Daoy (cell line): ENCODE measurements around the gene RHBG. TPM values are rescaled to one million over a fixed set of nuclear protein-coding genes. Genes with fewer than 3 reads are reported as not detected.

Source experiments
- DNase-seq: peaks from one replicate; pipeline ENCODE4 v3.0.0-alpha.2; 2015; ENCODE audit warnings: low read depth
- total RNA-seq: library from RNA; depleted of rRNA; stranded (reverse); fragments of >200 nt; shearing (Covaris generic); gene quantifications from 2 replicates; pipeline ENCODE4 v1.2.3, GENCODE V29; 2014; rRNA removed

The RHBG gene
- total RNA-seq, 1 experiment from 2014 or later = 0.06 TPM

DNA sequence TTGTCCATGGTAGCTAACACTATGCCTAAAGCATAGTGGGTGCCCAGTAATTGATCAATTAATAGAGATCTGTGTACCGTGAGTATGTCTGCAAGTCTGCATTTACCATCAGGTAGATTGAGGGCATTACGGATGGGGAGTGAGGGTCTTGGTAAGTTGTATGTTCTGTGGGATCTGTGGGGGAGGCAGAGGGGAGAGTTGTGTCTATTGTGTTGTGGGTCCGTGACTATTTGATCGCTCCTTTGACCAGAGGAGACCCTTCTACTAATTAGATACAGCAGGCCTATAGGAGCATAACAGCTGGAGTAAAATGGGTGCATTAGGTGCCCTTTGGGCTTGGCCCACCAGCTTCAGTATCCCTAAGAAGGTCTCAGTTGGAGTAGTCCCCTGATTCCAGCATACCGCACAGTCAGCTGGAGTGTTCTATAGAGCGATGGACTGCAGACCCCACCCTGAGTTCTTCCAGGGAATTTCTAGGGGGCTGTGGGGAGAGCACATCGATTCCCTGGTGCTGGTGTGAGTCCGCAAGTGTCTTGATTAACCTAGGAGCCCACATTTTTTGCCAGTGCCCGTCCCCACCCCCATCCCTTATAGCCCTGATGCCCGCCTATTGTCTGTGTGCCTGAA lies 55.9 kb downstream of the RHBG start:
- DNase-seq = no peak

DNA sequence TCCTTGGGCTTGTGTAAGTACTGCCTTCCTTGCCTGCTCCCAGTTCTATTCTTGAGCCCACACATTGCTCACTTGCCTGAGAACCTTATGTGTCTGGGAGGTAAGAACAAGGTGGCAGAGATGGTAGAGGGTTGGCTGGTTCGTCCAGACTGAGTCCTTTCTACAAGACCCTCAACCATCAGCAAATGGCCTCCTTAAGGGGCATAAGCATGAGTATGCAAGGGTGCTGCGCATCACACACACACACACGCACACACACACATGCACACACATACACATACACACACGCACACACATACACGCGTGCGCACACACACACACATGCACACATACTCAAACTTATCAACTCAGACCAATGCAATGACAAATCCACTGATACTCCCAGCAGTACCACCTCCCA lies 56.9 kb downstream of the RHBG start:
- no peak for DNase-seq

DNA sequence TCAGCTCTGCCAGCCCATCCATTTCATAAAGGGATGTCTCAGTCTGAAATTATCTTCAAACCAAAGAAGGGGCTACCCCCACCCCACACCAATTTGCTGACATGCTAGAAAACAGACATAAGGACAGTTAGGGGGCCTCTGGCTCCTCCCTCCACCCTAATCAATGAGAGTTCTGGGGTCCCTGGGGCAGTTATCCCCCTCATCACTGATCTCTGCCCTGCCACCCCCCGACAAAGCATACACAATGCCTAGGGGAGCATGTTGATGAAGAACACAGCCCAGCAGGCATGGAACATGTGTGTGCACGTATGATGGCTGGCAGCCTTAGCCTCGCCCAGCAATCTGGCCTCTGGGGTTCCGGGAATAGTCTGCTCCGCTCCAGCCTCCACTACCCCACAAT lies 58.9 kb downstream of the RHBG start:
- no peak for DNase-seq

DNA sequence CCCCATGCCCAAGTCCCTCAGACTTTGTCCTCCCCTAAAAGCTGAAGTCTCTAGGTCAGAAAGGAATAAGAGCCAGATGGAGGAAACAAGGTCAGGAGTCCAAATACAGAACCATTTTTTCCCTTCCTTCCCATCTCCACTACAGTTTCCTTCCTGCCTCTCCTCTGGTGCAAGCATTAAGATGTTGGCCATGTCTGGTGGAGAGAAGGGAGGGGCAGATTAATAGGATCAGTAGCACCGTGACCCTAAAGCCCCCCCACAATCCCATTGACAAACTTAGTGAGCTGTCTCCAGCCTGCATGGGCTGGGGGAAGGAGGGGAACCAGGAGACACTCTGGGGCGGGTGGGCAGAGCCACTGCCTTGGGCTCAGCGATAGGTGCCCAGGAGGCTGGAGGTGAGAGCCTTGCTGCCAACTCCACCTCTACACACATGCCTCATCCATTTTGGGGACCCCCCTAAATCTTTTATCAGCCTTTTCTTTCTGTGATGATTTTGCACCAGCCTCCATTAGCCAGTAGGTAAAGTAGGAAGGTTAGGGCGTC lies 59.8 kb downstream of the RHBG start:
- DNase-seq = no peak

DNA sequence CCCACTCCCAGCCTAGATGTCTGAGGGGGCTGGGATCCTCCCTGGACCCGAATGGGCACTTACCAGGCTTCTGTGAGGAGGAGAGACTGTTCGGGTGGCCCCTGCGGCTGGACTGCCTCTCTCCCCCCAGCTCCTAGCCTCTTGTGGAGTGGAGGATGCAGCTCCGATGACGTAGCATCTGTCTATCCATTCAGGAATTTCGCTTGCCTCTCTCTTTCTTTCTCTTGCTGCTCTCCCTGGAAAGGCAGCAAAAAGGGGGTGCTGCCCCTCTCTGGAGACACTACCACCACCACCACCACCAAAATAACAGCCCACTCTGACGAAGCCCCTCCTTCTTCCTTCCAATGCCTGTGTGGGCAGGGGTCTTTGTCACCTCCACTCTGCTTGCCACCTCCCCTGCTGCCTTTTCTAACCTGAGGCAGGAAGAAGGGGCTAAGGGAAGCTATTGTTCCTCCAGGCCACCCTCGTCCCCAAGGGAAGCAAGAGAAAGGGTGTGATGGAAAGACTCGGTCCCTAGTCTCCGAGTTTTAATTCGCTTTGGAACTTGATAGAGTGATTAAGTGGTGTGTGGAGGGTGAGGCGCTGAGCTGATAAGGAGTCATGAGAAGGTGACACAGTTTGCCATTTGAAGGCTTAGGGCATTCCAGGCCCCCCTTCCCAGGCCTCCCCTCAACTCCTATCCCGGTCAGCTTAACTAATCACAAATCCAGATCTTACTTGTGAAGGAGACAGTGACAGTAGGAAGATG lies 60.5 kb downstream of the RHBG start:
- DNase-seq = no peak

DNA sequence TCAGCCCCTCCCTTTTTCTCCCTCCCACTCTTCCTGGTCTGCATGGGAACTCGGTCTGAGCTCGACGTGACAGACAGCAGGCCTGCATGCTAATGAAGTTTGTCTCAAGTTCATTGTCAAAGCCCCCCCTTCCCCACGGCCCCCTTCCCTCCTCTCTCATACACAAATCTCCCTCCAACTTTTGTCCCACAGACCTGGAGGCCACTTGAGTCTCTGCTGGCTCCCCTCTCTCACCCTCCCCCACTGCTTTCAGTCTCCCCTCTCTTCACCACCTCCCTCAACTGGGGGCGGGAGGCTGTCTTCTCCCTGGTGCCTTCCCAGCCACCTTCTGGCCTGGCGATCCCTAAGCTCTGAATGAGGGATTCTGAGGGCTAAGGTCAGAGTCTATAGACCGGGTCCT lies 61.3 kb downstream of the RHBG start:
- no peak for DNase-seq

DNA sequence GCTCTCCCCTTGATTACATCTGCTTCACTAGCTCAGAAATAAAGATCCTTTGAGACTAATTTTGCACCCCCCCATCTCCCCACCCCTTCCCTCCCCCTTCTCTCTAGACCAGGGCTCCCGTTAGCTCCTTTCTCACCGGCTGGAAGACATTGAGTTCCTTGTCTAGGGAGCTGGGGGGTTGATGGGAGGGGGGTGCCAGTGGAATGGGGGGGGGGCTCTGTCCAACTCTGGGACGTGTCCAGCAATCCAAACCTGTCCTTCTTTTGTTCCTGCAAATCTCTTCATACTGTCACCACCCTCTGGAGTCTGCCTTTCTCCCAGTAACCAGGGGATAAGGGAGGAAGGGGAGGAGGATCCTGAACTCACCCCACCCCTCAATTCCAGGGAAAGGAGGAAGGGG lies 61.9 kb downstream of the RHBG start:
- no peak for DNase-seq

DNA sequence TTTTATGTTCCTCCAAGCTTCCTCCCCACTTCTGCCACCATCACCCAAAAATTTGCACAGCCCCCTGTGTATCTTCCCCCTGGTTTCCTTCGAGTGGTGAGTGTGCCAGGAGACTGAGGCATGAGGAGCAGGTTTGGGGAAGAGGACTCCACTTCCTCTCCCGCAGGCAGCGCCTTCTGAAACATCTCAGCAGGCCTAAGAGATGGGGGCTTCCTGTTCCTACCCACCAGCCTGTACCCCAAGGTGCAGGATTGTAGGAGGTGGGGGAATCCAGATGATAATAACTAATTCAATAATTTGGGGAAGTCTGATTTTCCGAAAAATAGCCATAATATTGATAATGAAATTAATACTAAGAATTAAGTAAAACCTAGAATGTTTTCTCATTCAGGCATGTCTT lies 62.4 kb downstream of the RHBG start:
- DNase-seq = no peak

DNA sequence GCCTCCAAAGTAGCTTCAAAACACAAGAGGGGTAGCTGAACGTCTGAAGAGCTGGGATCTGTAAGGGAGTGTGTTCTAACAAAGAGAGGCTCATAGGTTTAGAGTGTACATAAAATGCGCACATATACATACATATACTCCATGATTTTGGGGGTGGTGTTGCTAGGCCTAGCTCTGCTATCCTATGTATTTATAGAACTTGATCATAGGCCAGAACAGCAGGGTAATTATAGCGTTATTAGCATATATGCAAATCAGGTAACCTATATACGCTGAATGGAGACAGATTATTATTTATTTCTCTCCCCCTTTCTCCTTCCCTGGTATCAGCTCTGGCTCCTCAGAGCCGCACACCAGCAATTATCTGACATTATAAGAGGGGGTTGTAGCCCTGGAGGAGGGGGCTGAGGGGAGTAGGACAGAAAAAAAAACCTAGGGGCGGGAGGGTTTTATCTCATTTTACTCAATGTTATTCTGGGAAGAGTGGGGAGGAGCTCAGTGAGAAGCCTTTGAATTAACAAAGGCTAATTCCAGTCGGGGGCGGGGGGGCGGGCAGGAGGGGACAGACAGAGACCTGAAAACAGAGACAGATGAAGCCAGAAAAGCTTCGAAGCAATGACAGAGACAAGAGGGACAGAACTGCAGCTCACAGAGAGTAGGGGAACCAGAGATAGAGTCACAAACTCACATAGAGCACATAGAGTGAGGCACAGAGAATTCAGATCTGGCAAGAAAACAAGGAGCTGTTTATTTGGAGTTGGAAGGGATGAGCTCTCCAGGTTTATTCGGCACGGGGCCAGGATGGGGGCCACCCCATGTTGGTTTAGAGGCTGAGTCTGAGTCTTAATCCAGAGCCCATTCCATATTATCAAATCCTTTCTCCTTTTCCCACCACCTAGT lies 63.0 kb downstream of the RHBG start:
- DNase-seq = no peak

DNA sequence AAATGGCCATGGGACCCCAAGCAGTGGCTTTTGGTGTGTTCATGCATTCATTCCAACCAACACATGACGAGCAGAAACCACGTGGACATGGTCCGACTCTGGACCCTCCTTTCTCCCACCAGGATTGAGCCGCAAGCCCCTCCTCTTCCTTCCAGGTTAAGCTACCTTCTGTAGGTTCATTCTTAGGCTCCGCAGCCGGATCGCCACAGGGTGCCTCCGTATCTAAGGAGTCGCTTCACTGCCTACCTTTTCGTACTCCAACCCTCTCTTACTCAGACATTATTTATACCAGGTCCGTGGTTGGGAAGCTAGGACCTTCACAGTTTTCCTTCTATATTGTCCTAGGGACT lies 63.6 kb downstream of the RHBG start:
- DNase-seq = no peak

DNA sequence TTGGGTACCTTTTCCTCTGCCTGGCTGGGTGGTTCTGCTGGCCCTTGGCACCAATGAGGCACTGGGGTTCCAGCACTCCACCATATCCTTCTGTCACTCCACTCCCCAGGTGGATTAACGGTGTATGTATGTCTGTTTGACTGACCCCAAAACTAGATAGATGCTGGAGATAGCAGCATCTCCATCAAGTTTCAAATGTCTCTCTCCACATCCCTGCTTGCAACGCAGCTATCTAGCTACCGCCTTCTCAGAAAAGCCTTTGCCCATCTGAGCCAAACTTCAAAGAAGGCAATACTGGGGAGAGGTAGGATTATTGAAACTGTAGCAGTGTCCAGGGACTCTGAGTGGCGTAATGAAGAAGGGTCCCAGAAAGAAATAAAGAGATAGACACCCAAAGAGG lies 64.0 kb downstream of the RHBG start:
- DNase-seq = no peak

DNA sequence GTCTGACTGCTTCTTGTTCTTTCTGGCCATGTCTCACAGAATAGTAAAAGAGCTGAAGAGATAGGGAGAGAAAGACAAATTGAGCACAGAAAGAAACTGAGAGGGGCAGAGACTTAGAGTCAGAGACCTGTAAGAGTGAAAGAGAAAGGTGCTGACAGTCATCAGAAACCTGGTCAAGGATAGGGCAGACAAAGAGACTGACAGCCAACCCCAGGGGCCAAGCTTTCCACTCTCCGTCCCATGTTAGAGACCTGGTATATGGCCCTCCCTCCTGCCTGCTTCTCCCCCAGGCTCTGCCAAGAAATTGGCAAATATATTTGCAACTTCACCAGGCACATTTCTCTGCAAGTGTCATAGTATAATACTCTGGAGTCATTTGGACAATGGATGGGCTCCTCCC lies 64.6 kb downstream of the RHBG start:
- DNase-seq = no peak

Other genes starting within 250 kb of the RHBG start
- gene SEMA4A, start 215.6 kb upstream of the RHBG start, total RNA-seq = 0.29 and 0.68 TPM in 2 replicates
- 14.0 and 15.1 TPM in 2 replicates for gene SLC25A44, start 175.1 kb upstream of the RHBG start, total RNA-seq
- gene PMF1, start 156.2 kb upstream of the RHBG start, total RNA-seq = 84.6 and 91.3 TPM in 2 replicates
- 0.17 TPM in 1 of 2 replicates, not detected in the other for gene BGLAP, start 127.0 kb upstream of the RHBG start, total RNA-seq
- gene PAQR6, start 121.2 kb upstream of the RHBG start, total RNA-seq = 0.11 TPM in 1 of 2 replicates, not detected in the other
- 59.9 and 61.0 TPM in 2 replicates for gene SMG5, start 86.4 kb upstream of the RHBG start, total RNA-seq
- gene TMEM79, start 84.9 kb upstream of the RHBG start, total RNA-seq = 3.4 and 3.5 TPM in 2 replicates
- 26.3 and 27.7 TPM in 2 replicates for gene GLMP, start 73.5 kb upstream of the RHBG start, total RNA-seq
- gene VHLL, start 69.9 kb upstream of the RHBG start, total RNA-seq = not detected in 2 replicates
- gene CCT3, start 30.9 kb upstream of the RHBG start, total RNA-seq = 649 and 676 TPM in 2 replicates
- gene TSACC, start 30.7 kb upstream of the RHBG start, total RNA-seq = 2.4 TPM in 1 of 2 replicates, not detected in the other
- gene MEF2D, start 131.6 kb downstream of the RHBG start, total RNA-seq = 2.5 and 6.1 TPM in 2 replicates
- gene IQGAP3, start 203.4 kb downstream of the RHBG start, total RNA-seq = 43.6 and 45.7 TPM in 2 replicates
- gene TTC24, start 210.5 kb downstream of the RHBG start, total RNA-seq = not detected in 2 replicates
- gene NAXE, start 222.6 kb downstream of the RHBG start, total RNA-seq = 81.9 and 87.9 TPM in 2 replicates
- gene GPATCH4, start 232.3 kb downstream of the RHBG start, total RNA-seq = 32.6 and 42.1 TPM in 2 replicates